Measurements from ENCODE around the gene CDH18.

DNA sequence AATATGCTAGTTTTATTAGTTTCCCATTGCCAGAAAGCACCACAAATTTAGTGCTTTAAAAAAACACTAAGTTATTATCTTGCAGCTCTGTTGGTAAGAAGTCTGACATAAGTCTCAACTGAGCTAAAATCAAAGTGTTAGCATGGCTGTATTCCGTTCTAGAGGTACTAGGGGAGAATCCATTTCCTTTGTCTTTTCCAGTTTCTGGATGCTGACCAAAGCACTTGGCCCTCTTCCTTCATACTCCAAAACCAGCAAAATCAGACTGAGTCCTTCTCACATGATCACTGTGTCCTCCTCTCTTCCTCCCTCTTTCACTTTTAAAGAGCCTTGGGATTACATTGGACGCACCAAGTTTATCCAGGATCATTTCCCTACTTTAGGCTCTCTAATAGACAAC is 9.5 kb downstream of the CDH18 start:
- TF ChIP-seq, protein P1, sequence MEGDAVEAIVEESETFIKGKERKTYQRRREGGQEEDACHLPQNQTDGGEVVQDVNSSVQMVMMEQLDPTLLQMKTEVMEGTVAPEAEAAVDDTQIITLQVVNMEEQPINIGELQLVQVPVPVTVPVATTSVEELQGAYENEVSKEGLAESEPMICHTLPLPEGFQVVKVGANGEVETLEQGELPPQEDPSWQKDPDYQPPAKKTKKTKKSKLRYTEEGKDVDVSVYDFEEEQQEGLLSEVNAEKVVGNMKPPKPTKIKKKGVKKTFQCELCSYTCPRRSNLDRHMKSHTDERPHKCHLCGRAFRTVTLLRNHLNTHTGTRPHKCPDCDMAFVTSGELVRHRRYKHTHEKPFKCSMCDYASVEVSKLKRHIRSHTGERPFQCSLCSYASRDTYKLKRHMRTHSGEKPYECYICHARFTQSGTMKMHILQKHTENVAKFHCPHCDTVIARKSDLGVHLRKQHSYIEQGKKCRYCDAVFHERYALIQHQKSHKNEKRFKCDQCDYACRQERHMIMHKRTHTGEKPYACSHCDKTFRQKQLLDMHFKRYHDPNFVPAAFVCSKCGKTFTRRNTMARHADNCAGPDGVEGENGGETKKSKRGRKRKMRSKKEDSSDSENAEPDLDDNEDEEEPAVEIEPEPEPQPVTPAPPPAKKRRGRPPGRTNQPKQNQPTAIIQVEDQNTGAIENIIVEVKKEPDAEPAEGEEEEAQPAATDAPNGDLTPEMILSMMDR (IDR thresholded peaks at IDR 0.05) = no peak
- TF ChIP-seq POLR2A (IDR thresholded peaks at IDR 0.05) = no peak

Measured in uterus (tissue), 2 donors.